Osteoblast (primary cell): Measurements from ENCODE around the gene KIF3C. TPM values are rescaled to one million over a fixed set of nuclear protein-coding genes. Genes with fewer than 3 reads are reported as not detected.
"Not testable (repeated sequence)": the region's sequence is repeated elsewhere in the genome, so short reads cannot be mapped to it uniquely, and the experiment has no call there.

ENCODE experiments used
- DNase-seq: peaks from one replicate; pipeline ENCODE4 v3.0.0; 2011; ENCODE audit warnings: low spot score, mixed read lengths; ENCODE audit not compliant: insufficient read length; ENCODE audit errors: missing footprints
- H2AFZ ChIP-seq: 2 replicates; pipeline ENCODE4 v1.6.0; 2011; ENCODE audit warnings: mild to moderate bottlenecking, low read length
- H3K27ac ChIP-seq: 2 replicates; pipeline ENCODE4 v1.5.1; 2011; ENCODE audit warnings: mild to moderate bottlenecking, low read depth, low read length, moderate library complexity
- H3K27me3 ChIP-seq: 2 replicates; pipeline ENCODE4 v1.6.0; 2012; ENCODE audit warnings: mild to moderate bottlenecking, control low read depth, inconsistent platforms, low read length, moderate library complexity; ENCODE audit not compliant: insufficient read depth
- H3K36me3 ChIP-seq: 2 replicates; pipeline ENCODE4 v1.5.1; 2011; ENCODE audit warnings: mild to moderate bottlenecking, low read length, control low read depth, moderate library complexity; ENCODE audit not compliant: insufficient read depth
- H3K4me1 ChIP-seq: 2 replicates; pipeline ENCODE4 v1.5.1; 2011; ENCODE audit warnings: mild to moderate bottlenecking, low read length, control low read depth, moderate library complexity; ENCODE audit not compliant: insufficient read depth
- H3K4me2 ChIP-seq: 2 replicates; pipeline ENCODE4 v1.6.0; 2011; ENCODE audit warnings: mild to moderate bottlenecking, low read length; ENCODE audit not compliant: insufficient read depth
- H3K4me3 ChIP-seq: fragments of 200-600 bp; sonication (generic); 3 replicates; pipeline ENCODE4 v1.5.1; 2012; ENCODE audit warnings: mild to moderate bottlenecking, low read length, inconsistent platforms; ENCODE audit not compliant: insufficient read depth
- H3K79me2 ChIP-seq: 2 replicates; pipeline ENCODE4 v1.6.0; 2012; ENCODE audit warnings: mild to moderate bottlenecking, low read length, control low read depth, inconsistent platforms; ENCODE audit not compliant: insufficient read depth
- H3K9me3 ChIP-seq: 2 replicates; pipeline ENCODE4 v1.5.1; 2011; ENCODE audit warnings: low read depth, low read length, control low read depth
- H4K20me1 ChIP-seq: 2 replicates; pipeline ENCODE4 v1.6.0; 2012; ENCODE audit warnings: mild to moderate bottlenecking, low read length, control low read depth; ENCODE audit not compliant: insufficient read depth
- CTCF ChIP-seq: IDR thresholded peaks from 2 replicates; pipeline ENCODE4 v1.5.1; 2011; ENCODE audit warnings: mild to moderate bottlenecking, low read depth, low read length, moderate library complexity; ENCODE audit errors: extremely low read depth
- total RNA-seq: library from RNA; depleted of rRNA; stranded (reverse); fragments of >200 nt; gene quantifications from 2 replicates; pipeline ENCODE4 v1.2.3, GENCODE V29; 2012

The KIF3C gene
- total RNA-seq, 1 donor = 17.0 TPM

GRCh38 chr2:25917832-25918231 is 64.5 kb downstream of the KIF3C start:
- Histone ChIP-seq H3K27ac (no peak overlapping the region), H3K9me3 (no peaks in the 10 kb centered on the region), H3K4me1 (no peaks in the 10 kb centered on the region), H3K4me3 (no peak overlapping the region), H3K36me3 (no peaks in the 10 kb centered on the region), H4K20me1 (no peaks in the 10 kb centered on the region), H3K4me2 (no peak overlapping the region), H3K27me3 (no peaks in the 10 kb centered on the region), H3K79me2 (no peaks in the 10 kb centered on the region), H2AFZ (no peak overlapping the region)
- no peak for TF ChIP-seq CTCF
- no peak for DNase-seq

- H3K4me2 ChIP-seq, H3K79me2 ChIP-seq, H3K36me3 ChIP-seq, H3K9me3 ChIP-seq, DNase-seq, H4K20me1 ChIP-seq, H3K4me1 ChIP-seq, H2AFZ ChIP-seq, H3K27ac ChIP-seq, H3K4me3 ChIP-seq, H3K27me3 ChIP-seq: not testable (repeated sequence)
Observed at GRCh38 chr2:25917411-25917810, 64.9 kb downstream of the KIF3C start.

- H2AFZ ChIP-seq = not testable (repeated sequence)
Observed at GRCh38 chr2:25915944-25916772, 66.1 kb downstream of the KIF3C start.

GRCh38 chr2:25915411-25915810 is 66.9 kb downstream of the KIF3C start:
- H2AFZ ChIP-seq, H3K27ac ChIP-seq, H3K4me3 ChIP-seq, H3K27me3 ChIP-seq, DNase-seq, H4K20me1 ChIP-seq, H3K9me3 ChIP-seq, H3K36me3 ChIP-seq, H3K4me1 ChIP-seq, H3K4me2 ChIP-seq, H3K79me2 ChIP-seq: not testable (repeated sequence)

More at GRCh38 chr2:25915944-25916772, 66.1 kb downstream of the KIF3C start:
- not testable (repeated sequence) for DNase-seq, H3K4me2 ChIP-seq, H4K20me1 ChIP-seq, H3K27me3 ChIP-seq, H3K4me1 ChIP-seq, H3K9me3 ChIP-seq, H3K36me3 ChIP-seq, H3K27ac ChIP-seq, H3K4me3 ChIP-seq, H3K79me2 ChIP-seq

- H4K20me1 ChIP-seq, H3K4me2 ChIP-seq, H3K9me3 ChIP-seq, DNase-seq, H3K27ac ChIP-seq, H2AFZ ChIP-seq, H3K79me2 ChIP-seq, H3K36me3 ChIP-seq, H3K4me3 ChIP-seq, H3K27me3 ChIP-seq, H3K4me1 ChIP-seq: not testable (repeated sequence)
Observed at GRCh38 chr2:25913696-25913973, 68.7 kb downstream of the KIF3C start.
